ENCODE data around the gene CELSR2.
A peak's percentile ranks its signal among the peaks of the same experiment; 100 is the strongest.

The CELSR2 gene

GRCh38 chr1:109208394-109208793 is 40.9 kb upstream of the CELSR2 start:
- H3K4me3 ChIP-seq (replicated peaks in 1 of 2; ENCODE audit: low read depth in 2 of 2, low read length in 2 of 2), result no peak overlapping the region
- peak in 1 of 2 donors; percentile 74 for DNase-seq (ENCODE audit: low read depth in 2 of 2)
- no peak for TF ChIP-seq CTCF (IDR thresholded peaks at IDR 0.05; ENCODE audit: low read depth, low read length)

- H3K4me3 ChIP-seq (replicated peaks in 1 of 2; ENCODE audit: low read depth in 2 of 2, low read length in 2 of 2), result peak overlapping the region in 1 of 2 donors; percentile 16
- peak in 1 of 2 donors; percentile 65 for DNase-seq (ENCODE audit: low read depth in 2 of 2)
- no peak for TF ChIP-seq CTCF (IDR thresholded peaks at IDR 0.05; ENCODE audit: low read depth, low read length)
Measured at GRCh38 chr1:109208836-109209463, 40.4 kb upstream of the CELSR2 start.

GRCh38 chr1:109210058-109210457 is 39.3 kb upstream of the CELSR2 start:
- DNase-seq (ENCODE audit: low read depth in 2 of 2), result no peak
- no peak for TF ChIP-seq CTCF (IDR thresholded peaks at IDR 0.05; ENCODE audit: low read depth, low read length)
- no peak overlapping the region for H3K4me3 ChIP-seq (replicated peaks in 1 of 2; ENCODE audit: low read depth in 2 of 2, low read length in 2 of 2)

GRCh38 chr1:109213345-109213823 is 36.0 kb upstream of the CELSR2 start:
- DNase-seq (ENCODE audit: low read depth in 2 of 2), result no peak
- TF ChIP-seq CTCF (IDR thresholded peaks at IDR 0.05; ENCODE audit: low read depth, low read length), result no peak

GRCh38 chr1:109213824-109214693 is 35.3 kb upstream of the CELSR2 start, which contains the start of gene SARS1:
Gene SARS1 (plus strand): TSS chr1:109213918. CDS start chr1:109213993, 75 bp downstream.
- no peak for TF ChIP-seq CTCF (IDR thresholded peaks at IDR 0.05; ENCODE audit: low read depth, low read length)
- peak within 1 kb of the TSS; percentile 94 to 95 for H3K4me3 ChIP-seq (replicated peaks in 1 of 2; ENCODE audit: low read depth in 2 of 2, low read length in 2 of 2)
- peak; percentile 80 to 89 for DNase-seq (ENCODE audit: low read depth in 2 of 2)

More at GRCh38 chr1:109213345-109213823, 36.0 kb upstream of the CELSR2 start:
- H3K4me3 ChIP-seq (replicated peaks in 1 of 2; ENCODE audit: low read depth in 2 of 2, low read length in 2 of 2), result peak overlapping the region; percentile 30 to 95

GRCh38 chr1:109214695-109215623 is 34.4 kb upstream of the CELSR2 start:
- peak; percentile 87 to 91 for DNase-seq (ENCODE audit: low read depth in 2 of 2)
- TF ChIP-seq CTCF (IDR thresholded peaks at IDR 0.05; ENCODE audit: low read depth, low read length), result no peak
- peak overlapping the region; percentile 94 to 95 for H3K4me3 ChIP-seq (replicated peaks in 1 of 2; ENCODE audit: low read depth in 2 of 2, low read length in 2 of 2)

Measured in cardiac fibroblast (primary cell).